Ovary (tissue), 9 donors: ENCODE measurements around the gene HS1BP3. TPM values are rescaled to one million over a fixed set of nuclear protein-coding genes. Genes with fewer than 3 reads are reported as not detected.
A peak's percentile ranks its signal among the peaks of the same experiment; 100 is the strongest.

Source experiments
- DNase-seq, 5 donors: peaks; one replicate each; pipeline ENCODE4 v3.0.0-alpha.2; 2019 to 2020
- H3K27ac ChIP-seq, 2 donors: fragments of 200-600 bp; one replicate each; pipeline versions ENCODE4 v1.5.1 to v1.8.0; 2019 to 2022
- H3K27me3 ChIP-seq: fragments of 200-600 bp; one replicate; pipeline ENCODE4 v1.8.0; 2022
- H3K36me3 ChIP-seq: fragments of 200-600 bp; sonication (generic); one replicate; pipeline ENCODE4 v1.5.1; 2019
- H3K4me1 ChIP-seq: one replicate; pipeline ENCODE4 v1.8.1; 2013; ENCODE audit warnings: mild to moderate bottlenecking, moderate library complexity; ENCODE audit not compliant: insufficient read depth
- H3K4me3 ChIP-seq: fragments of 200-600 bp; sonication (generic); one replicate; pipeline ENCODE4 v1.5.1; 2017
- H3K9me3 ChIP-seq, 2 donors: fragments of 200-600 bp in 1 of 2; sonication (generic) in 1 of 2; one replicate each; pipeline versions ENCODE4 v1.5.1 to v1.8.1; 2013 to 2019; ENCODE audit warnings: mild to moderate bottlenecking in 1 of 2, moderate library complexity in 1 of 2
- EP300 ChIP-seq: sonication (generic); formaldehyde crosslinking; IDR thresholded peaks from one replicate; pipeline ENCODE4 v1.6.1; 2017; ENCODE audit warnings: antibody characterized with exemption
- POLR2A ChIP-seq: fragments of 450-650 bp; IDR thresholded peaks from one replicate; pipeline ENCODE4 v1.6.1; 2017; ENCODE audit warnings: antibody characterized with exemption, mild to moderate bottlenecking, moderate library complexity
- WGBS, 3 donors: extraction: QIAGEN DNeasy Blood & Tissue Kit in 1 of 3; methylation state at CpG; one replicate each; pipeline versions ENCODE4 v1.1.5 to v1.1.7; 2013 to 2017; 5-methylcytosine and 5-hydroxymethylcytosine counted together
- intact Hi-C, 4 donors: fragments of 100-400 bp; cut with DNase I; formaldehyde crosslinking; loops; one replicate each; pipeline versions ENCODE4 v1.11.0 to v1.15.1; 2022 to 2023
- polyA plus RNA-seq, 2 donors: library from polyadenylated mRNA; stranded (reverse); fragments of 200-250 nt in 1 of 2; fragments of 350-450 nt in 1 of 2; fragmentation: Illumina TruSeq in 1 of 2; extraction: RNeasy Lipid Tissue Mini Kit (QIAGEN cat#74804) in 1 of 2; gene quantifications; one replicate each; pipeline ENCODE4 v1.2.3, GENCODE V29; 2013 to 2014
- total RNA-seq, 7 donors: library from RNA; depleted of rRNA in 2 of 7; stranded (reverse); fragments of >200 nt in 2 of 7; fragmentation: NEBNext Ultra II Directional in 3 of 7; extraction: Animal tissue kit (Norgen Biotek cat#: 25700) in 3 of 7; gene quantifications; one replicate each; pipeline versions ENCODE4 v1.1.0 to v1.2.4, GENCODE V29; 2016 to 2023
- TF ChIP-seq, protein P1 (sequence below), 3 donors: fragments of 450-650 bp in 2 of 3; fragments of 200-600 bp in 1 of 3; IDR thresholded peaks; one replicate each; pipeline versions ENCODE4 v1.5.1 to v1.8.0; 2016 to 2022; ENCODE audit warnings: antibody characterized with exemption in 3 of 3, mild to moderate bottlenecking in 1 of 3
- donor health status: DM: no; HTN: no; CAD: no; lungs with moderate emphysema.
- donor health status: DM: no; HTN: no; CAD: no.
- donor health status: Bipolar disorder and iron deficiency.
- donor health status: DM: yes; HTN: yes; CAD: no.
- donor health status: DM: no; HTN: no; CAD: no.
- donor health status: DM: yes; HTN: yes; CAD: no.

HS1BP3 gene
- total and polyA plus RNA-seq, 9 donors = 12.0 to 24.4 (median 22.2) TPM

DNA sequence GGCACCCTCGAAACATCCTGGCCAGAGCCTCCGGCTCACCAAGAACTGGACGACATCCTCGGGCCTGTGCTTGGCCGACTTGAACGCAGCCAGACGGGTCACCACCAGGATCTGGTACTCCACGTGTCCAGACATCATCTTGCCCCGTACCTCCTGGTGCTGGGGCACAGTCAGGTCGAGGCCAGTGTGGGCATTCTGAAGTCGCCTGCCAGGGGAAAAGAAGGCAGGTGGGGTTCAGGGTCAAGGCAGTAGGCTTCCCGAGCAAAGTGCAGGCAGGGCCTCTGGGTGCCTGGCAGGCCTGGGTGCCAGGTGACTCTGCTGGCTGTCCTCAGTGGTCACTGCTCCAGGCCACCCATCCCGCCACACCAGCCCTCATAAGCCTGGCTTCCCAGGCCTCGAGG lies 5.6 kb downstream of the HS1BP3 start:
- 86 to 92% (median 89%) methylated on average over 7 to 14 of the region's 14 CpGs for WGBS, 3 donors
- intact Hi-C loops = no loop called here

DNA sequence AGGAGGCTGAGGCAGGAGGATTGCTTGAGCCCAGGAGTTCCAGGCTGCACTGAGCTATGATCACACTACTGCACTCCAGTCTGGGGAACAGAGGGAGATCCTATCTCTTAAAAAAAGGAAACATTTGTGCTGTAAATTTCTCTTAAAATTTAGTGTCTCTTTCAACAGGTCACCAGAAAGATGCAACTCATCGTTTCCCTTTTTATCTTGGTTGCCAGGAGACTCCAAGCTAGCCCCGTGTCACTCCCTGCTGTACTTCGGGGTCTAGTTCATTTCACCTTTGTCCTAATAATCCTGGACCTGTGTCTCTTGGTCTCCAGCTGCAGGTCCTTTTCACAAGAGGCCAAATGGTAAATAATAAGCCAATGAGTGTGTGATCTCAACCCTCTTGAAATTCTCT lies 7.1 kb downstream of the HS1BP3 start:
- no peak for TF ChIP-seq POLR2A
- TF ChIP-seq, protein P1, sequence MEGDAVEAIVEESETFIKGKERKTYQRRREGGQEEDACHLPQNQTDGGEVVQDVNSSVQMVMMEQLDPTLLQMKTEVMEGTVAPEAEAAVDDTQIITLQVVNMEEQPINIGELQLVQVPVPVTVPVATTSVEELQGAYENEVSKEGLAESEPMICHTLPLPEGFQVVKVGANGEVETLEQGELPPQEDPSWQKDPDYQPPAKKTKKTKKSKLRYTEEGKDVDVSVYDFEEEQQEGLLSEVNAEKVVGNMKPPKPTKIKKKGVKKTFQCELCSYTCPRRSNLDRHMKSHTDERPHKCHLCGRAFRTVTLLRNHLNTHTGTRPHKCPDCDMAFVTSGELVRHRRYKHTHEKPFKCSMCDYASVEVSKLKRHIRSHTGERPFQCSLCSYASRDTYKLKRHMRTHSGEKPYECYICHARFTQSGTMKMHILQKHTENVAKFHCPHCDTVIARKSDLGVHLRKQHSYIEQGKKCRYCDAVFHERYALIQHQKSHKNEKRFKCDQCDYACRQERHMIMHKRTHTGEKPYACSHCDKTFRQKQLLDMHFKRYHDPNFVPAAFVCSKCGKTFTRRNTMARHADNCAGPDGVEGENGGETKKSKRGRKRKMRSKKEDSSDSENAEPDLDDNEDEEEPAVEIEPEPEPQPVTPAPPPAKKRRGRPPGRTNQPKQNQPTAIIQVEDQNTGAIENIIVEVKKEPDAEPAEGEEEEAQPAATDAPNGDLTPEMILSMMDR (IDR thresholded peaks at IDR 0.05) = no peak
- TF ChIP-seq EP300 = no peak
- Histone ChIP-seq H3K27ac (no peak overlapping the region), H3K27me3 (no peaks in the 10 kb centered on the region), H3K36me3 (no peaks in the 10 kb centered on the region), H3K4me3 (no peak overlapping the region), H3K9me3 (no peaks in the 10 kb centered on the region), H3K4me1 (peaks cover 3% of the 10 kb centered on the region)
- 59 to 66% (median 60%) methylated on average over 3 of the region's 3 CpGs for WGBS, 3 donors
- intact Hi-C loops = loop anchor here in 1 of 4 donors (5.0 kb wide), 1 partner anchor 267 kb away; no protein-coding TSS in a partner anchor
- no peak for DNase-seq

More for the DNA sequence above, 5.6 kb downstream of the HS1BP3 start:
- Histone ChIP-seq H3K36me3 (no peaks in the 10 kb centered on the region), H3K4me1 (peaks cover 11% of the 10 kb centered on the region), H3K9me3 (no peaks in the 10 kb centered on the region), H3K27ac (no peak overlapping the region), H3K4me3 (no peak overlapping the region), H3K27me3 (no peaks in the 10 kb centered on the region)
- DNase-seq = no peak
- TF ChIP-seq, protein P1 (IDR thresholded peaks at IDR 0.05) = no peak
- TF ChIP-seq EP300 (no peak), POLR2A (no peak)

DNA sequence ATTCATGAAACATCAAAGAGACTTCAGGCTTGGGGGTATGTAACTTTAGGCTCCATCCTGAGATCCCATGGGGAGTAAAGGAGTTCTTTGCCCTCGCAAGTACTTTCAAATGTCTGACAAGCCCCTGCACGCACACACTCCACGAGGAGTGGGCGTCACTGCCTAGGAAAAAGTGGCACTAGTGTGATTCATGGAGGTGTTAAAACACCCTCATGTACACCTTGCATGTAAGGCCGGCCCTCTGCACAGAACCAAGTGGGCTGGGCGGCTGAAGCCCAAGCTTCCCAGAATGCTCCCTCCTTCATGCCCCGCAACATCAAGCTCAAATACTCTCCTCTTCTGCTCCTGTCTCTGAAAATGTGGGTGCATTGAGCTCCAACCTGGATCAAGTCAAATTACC lies 7.8 kb downstream of the HS1BP3 start:
- Histone ChIP-seq H3K27me3 (no peaks in the 10 kb centered on the region), H3K4me1 (peaks cover 3% of the 10 kb centered on the region), H3K27ac (no peak overlapping the region), H3K36me3 (no peaks in the 10 kb centered on the region), H3K9me3 (no peaks in the 10 kb centered on the region), H3K4me3 (no peak overlapping the region)
- intact Hi-C loops = loop anchor here in 1 of 4 donors (5.0 kb wide), 1 partner anchor 266 kb away; no protein-coding TSS in a partner anchor
- DNase-seq = peak in 1 of 5 donors; percentile 30
- 93 to 96% (median 96%) methylated on average over 7 of the region's 7 CpGs for WGBS, 3 donors
- TF ChIP-seq, protein P1 (IDR thresholded peaks at IDR 0.05) = no peak
- no peak for TF ChIP-seq POLR2A
- no peak for TF ChIP-seq EP300

DNA sequence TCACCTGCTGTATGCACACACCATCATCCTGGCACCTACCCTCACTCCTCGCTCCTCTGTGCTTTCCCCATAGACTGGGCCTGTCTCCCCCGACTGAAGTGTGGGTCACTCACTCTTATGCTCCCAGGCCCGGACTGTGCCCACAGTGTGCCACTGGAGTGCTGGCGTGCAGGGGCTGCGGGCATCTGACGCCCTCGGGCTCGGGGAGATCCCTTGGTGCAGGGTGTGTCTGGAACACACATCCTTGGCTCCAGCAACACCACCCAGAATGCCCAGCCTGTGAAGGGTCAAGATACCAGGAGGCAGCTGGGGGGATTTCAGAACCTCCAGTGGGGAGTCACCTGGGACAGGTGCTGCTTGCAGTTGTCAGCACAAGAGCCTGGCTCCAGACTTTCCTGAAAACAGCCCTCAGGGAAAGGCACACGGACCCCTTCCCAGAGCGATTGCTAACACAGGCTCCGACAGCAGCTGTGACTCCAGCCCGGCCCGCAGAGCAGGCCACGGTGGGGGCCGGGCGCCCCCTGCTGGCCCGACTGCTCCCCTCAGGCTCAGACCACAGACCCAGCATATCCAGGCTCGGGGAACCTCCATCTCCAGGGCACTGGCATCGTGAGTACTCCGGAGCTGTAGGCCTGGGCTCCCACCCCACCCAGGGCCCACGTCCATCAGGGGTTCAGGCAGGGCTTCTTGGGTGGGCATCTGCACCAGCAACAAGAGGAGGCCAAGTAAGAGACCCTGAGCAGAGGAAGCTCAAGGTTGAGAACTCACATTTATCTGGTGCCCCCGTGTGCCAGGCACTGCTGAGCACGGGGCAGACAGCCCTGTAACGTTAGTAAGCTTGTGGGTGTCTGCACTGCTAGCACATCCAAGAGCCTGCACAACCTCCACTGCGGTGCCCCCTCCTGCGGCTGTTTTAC lies 8.6 kb downstream of the HS1BP3 start:
- Histone ChIP-seq H3K27ac (no peak overlapping the region), H3K36me3 (no peaks in the 10 kb centered on the region), H3K27me3 (no peaks in the 10 kb centered on the region), H3K9me3 (no peaks in the 10 kb centered on the region), H3K4me1 (peaks cover 3% of the 10 kb centered on the region), H3K4me3 (no peak overlapping the region)
- intact Hi-C loops = loop anchor here in 1 of 4 donors (5.0 kb wide), 1 partner anchor 265 kb away; no protein-coding TSS in a partner anchor
- peak; percentile 68 to 89 (median 84) for DNase-seq
- TF ChIP-seq EP300 = no peak
- TF ChIP-seq, protein P1 (IDR thresholded peaks at IDR 0.05) = peak; percentile 93 to 96 (median 96)
- 30 to 33% (median 32%) methylated on average over 24 to 26 of the region's 26 CpGs for WGBS, 3 donors
